DMS 273 (cell line): ENCODE results near the gene EIF3J.
A peak's percentile ranks its signal among the peaks of the same experiment; 100 is the strongest.

ENCODE experiments used
- DNase-seq: peaks from one replicate; lab custom pipeline; 2025; ENCODE audit not compliant: unreplicated experiment; lab: John Stamatoyannopoulos, UW

Gene EIF3J

GRCh38 chr15:44591326-44591725 lies 54.4 kb downstream of the EIF3J start:
- DNase-seq, result no peak

DNA sequence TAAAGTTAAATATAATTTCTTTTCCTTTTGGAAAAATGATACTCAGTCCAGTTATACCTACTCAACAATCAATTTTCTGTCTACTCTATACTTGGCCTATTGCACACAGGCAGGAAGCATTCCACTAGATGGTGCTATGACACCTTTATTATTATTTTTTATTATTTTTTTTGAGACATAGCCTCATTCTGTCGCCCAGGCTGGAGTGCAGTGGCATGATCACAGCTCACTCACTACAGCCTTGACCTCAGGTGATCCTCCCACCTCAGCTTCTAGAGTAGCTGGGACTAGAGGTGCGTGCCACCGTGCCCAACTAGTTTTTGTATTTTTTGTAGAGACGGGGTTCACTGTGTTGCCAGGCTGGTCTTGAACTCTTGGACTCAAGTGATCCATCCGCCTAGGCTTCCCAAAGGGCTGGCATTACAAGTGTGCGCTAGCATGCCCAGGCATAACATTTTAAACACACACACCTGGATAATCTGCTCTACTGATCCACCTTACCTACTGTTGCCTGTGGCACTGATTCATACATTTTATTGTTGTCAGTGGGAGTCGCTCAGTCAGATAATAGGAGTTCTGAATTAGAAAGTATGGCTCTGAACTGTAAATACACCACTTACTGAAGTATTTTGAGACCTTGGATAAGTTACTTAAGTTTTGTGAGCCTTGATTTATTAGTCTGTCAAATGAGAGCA lies 56.2 kb downstream of the EIF3J start:
- peak; percentile 20 for DNase-seq

GRCh38 chr15:44595246-44595645 lies 58.3 kb downstream of the EIF3J start:
- DNase-seq, result no peak

DNA sequence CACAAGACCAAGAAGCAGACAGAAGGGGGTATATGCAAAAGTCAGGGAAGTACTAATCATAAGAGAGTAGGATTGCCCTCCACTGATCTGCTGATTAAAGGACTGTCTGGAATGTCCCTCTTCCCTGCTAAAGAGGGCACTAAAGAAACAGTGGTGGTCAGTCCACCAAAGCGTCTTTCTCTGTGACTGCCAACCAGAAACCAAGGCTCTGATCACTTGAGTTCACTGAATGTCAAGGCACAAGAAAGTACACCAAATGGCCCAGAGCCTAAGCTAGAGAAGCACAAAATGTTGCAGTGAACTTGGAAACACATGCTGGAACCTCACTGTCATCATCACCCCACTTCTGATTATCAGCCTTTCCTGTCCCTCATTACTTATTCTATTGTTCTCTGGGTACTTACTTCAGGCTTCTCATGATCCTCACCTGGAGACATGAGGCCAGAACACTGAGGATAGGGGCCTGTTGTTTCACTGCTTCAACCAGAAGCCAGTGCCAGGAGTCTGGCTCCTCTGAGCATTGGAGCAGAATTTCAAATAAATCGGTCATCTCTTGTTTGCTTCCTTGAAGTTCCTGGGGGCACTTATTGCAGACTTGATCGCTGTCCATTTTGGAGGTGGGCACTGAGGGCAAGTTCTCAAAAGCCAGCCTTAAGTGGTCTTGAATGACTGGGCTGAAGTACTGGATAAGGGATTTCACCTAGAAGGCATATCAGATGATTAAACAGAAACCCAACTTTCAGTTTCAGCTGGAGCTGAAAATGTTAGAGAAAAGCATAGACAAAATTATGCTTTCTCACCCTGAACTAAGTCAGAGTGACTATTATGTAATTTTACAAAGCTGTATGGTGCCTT lies 58.9 kb downstream of the EIF3J start:
- DNase-seq, result no peak

- DNase-seq, result no peak
These were observed 59.6 kb downstream of the EIF3J start for GRCh38 chr15:44596511-44597010.

- DNase-seq, result no peak
These were observed 61.1 kb downstream of the EIF3J start for GRCh38 chr15:44598066-44598465.

- no peak for DNase-seq
These were observed 61.9 kb downstream of the EIF3J start for GRCh38 chr15:44598892-44599291.

GRCh38 chr15:44603126-44603525 lies 66.2 kb downstream of the EIF3J start:
- DNase-seq, result no peak

DNA sequence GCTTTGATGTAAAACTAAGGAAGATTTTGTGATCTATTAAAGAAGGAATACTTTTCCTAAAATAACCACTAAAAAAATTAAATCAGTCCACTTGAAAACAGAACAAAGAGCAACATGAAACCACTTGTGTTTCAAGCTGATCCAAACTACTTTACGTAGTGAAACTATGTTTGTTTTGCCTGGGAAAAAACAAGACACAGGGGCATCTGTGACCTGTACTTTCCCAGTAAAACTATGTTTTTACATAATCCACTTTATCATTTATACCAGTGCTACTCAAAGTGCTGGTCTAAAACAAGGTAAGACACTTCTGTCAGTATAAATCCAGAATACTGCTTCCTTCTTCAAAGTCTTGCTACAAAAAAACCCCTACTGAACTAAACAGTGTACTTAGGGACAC lies 69.8 kb downstream of the EIF3J start:
- DNase-seq, result no peak
